Spleen (tissue), 11 donors: Measurements from ENCODE around the gene NPAS2. TPM values are rescaled to one million over a fixed set of nuclear protein-coding genes. Genes with fewer than 3 reads are reported as not detected.

ENCODE experiments used
- DNase-seq: peaks from one replicate; pipeline ENCODE4 v3.0.0-alpha.2; 2020
- H3K27ac ChIP-seq, 8 donors: fragments of 200-600 bp; sonication (generic) in 7 of 8; 1 replicate in 4 of 8; 2 replicates in 4 of 8; pipeline versions ENCODE4 v1.5.0 to v1.8.0; 2016 to 2021; ENCODE audit warnings: inconsistent platforms in 4 of 8, mild to moderate bottlenecking in 4 of 8, moderate library complexity in 1 of 8
- H3K27me3 ChIP-seq, 7 donors: fragments of 200-600 bp; sonication (generic) in 6 of 7; replicated peaks in 1 of 7; 1 replicate in 4 of 7; 2 replicates in 3 of 7; pipeline versions ENCODE4 v1.5.0 to v1.8.0; 2016 to 2021; ENCODE audit warnings: inconsistent platforms in 3 of 7, mild to moderate bottlenecking in 1 of 7
- H3K36me3 ChIP-seq, 6 donors: fragments of 200-600 bp; sonication (generic) in 5 of 6; 1 replicate in 4 of 6; 2 replicates in 2 of 6; pipeline versions ENCODE4 v1.5.0 to v1.8.0; 2016 to 2021; ENCODE audit warnings: inconsistent platforms in 2 of 6
- H3K4me1 ChIP-seq, 6 donors: fragments of 200-600 bp; sonication (generic) in 5 of 6; 1 replicate in 3 of 6; 2 replicates in 3 of 6; pipeline versions ENCODE4 v1.5.0 to v1.8.0; 2016 to 2021; ENCODE audit warnings: inconsistent platforms in 3 of 6
- H3K4me3 ChIP-seq, 8 donors: fragments of 200-600 bp; sonication (generic) in 7 of 8; 1 replicate in 4 of 8; 2 replicates in 4 of 8; pipeline versions ENCODE4 v1.5.0 to v1.8.0; 2016 to 2021; ENCODE audit warnings: inconsistent platforms in 4 of 8, mild to moderate bottlenecking in 4 of 8, moderate library complexity in 2 of 8
- H3K9me3 ChIP-seq, 8 donors: fragments of 200-600 bp; sonication (generic) in 7 of 8; 1 replicate in 4 of 8; 2 replicates in 4 of 8; pipeline versions ENCODE4 v1.5.0 to v1.8.0; 2016 to 2021; ENCODE audit warnings: inconsistent platforms in 4 of 8
- CTCF ChIP-seq, 11 experiments: fragments of 200-600 bp in 7 of 11; fragments of 450-650 bp in 4 of 11; sonication (generic) in 4 of 11; IDR thresholded peaks in 8 of 11; conservative IDR thresholded peaks in 3 of 11; 1 replicate in 7 of 11; 2 replicates in 4 of 11; pipeline versions ENCODE4 v1.4.0 to v1.8.0; 2016 to 2021; ENCODE audit warnings: antibody characterized with exemption in 11 of 11, inconsistent platforms in 4 of 11, mild to moderate bottlenecking in 1 of 11
- POLR2A ChIP-seq, 3 donors: fragments of 450-650 bp; IDR thresholded peaks; one replicate each; pipeline ENCODE4 v1.5.1; 2017; ENCODE audit warnings: antibody characterized with exemption in 3 of 3, mild to moderate bottlenecking in 1 of 3
- POLR2AphosphoS5 ChIP-seq, 3 donors: sonication (generic); formaldehyde crosslinking; IDR thresholded peaks; one replicate each; pipeline ENCODE4 v1.5.1; 2017; ENCODE audit warnings: antibody characterized with exemption in 3 of 3
- WGBS, 5 donors: extraction: QIAGEN DNeasy Blood & Tissue Kit in 3 of 5; methylation state at CpG; one replicate each; pipeline versions ENCODE4 v1.1.5 to v1.1.7; 2013 to 2018; 5-methylcytosine and 5-hydroxymethylcytosine counted together
- intact Hi-C: fragments of 100-400 bp; cut with DNase I; formaldehyde crosslinking; loops from one replicate; pipeline ENCODE4 v1.15.0; 2023; ENCODE audit warnings: low total_unique reads
- polyA plus RNA-seq, 3 donors: library from polyadenylated mRNA; stranded (reverse); fragments of 200-250 nt; gene quantifications; one replicate each; pipeline ENCODE4 v1.2.1, GENCODE V29; 2013
- total RNA-seq, 7 donors: library from RNA; depleted of rRNA in 3 of 7; stranded (reverse); fragments of >200 nt in 3 of 7; fragmentation: NEBNext Ultra II Directional in 4 of 7; extraction: Animal tissue kit (Norgen Biotek cat#: 25700) in 4 of 7; gene quantifications; one replicate each; pipeline versions ENCODE4 v1.1.0 to v1.2.1, GENCODE V29; 2016 to 2021
- donor health status: healthy with polysubstance abuse.
- donor health status: DM: no; HTN: no; CAD: no; lungs with moderate emphysema.
- donor health status: DM: no; HTN: no; CAD: no.
- donor health status: Bipolar disorder and iron deficiency.
- donor health status: healthy.
- donor health status: DM: no; HTN: no; CAD: no.
- donor health status: DM: yes; HTN: yes; CAD: no.

NPAS2 gene
- total and polyA plus RNA-seq, 10 donors, result 2.4 to 24.1 (median 8.4) TPM

GRCh38 chr2:100855084-100855483 lies 35.1 kb downstream of the NPAS2 start:
- intact Hi-C loops, result no loop called here
- TF ChIP-seq POLR2AphosphoS5 (IDR thresholded peaks at IDR 0.05), result no peak
- TF ChIP-seq CTCF (IDR thresholded peaks at IDR 0.05 in 8 of 11, conservative IDR thresholded peaks at IDR 0.05 in 3 of 11), result no peak
- no peak for TF ChIP-seq POLR2A (IDR thresholded peaks at IDR 0.05)
- Histone ChIP-seq H3K4me1 (peaks cover 0 to 13% (median 0%) of the 10 kb centered on the region in 6 donors), H3K36me3 (no peaks in the 10 kb centered on the region), H3K27ac (no peak overlapping the region), H3K27me3 (no peaks in the 10 kb centered on the region), H3K9me3 (no peaks in the 10 kb centered on the region), H3K4me3 (no peak overlapping the region)
- no peak for DNase-seq
- WGBS, 5 donors, result 93 to 98% (median 94%) methylated on average over 7 of the region's 7 CpGs

DNA sequence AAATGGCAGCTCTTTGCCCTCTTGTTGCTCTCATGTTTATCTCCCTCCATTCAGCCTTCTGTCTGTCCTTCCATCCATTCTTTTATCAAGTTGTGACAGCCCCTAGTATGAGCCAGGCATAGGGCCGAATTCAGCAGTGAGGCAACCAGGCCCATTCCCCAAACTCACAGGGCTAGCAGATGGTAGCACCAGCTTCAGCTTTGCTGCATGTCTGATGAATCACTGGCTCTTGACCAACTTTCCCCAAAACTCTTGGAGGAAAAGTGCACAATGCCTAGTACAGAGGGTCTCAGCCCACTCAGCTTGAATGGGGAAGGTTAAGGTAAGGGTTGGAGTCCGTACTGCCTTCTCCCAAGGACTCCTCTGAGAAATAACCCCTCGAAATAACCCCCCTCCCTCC lies 35.7 kb downstream of the NPAS2 start:
- 74 to 95% (median 90%) methylated on average over 3 of the region's 3 CpGs for WGBS, 5 donors
- no peak for DNase-seq
- Histone ChIP-seq H3K4me3 (no peak overlapping the region), H3K27ac (no peak overlapping the region), H3K36me3 (no peaks in the 10 kb centered on the region), H3K27me3 (no peaks in the 10 kb centered on the region), H3K4me1 (peaks cover 0 to 13% (median 0%) of the 10 kb centered on the region in 6 donors), H3K9me3 (no peaks in the 10 kb centered on the region)
- intact Hi-C loops, result no loop called here
- no peak for TF ChIP-seq CTCF (IDR thresholded peaks at IDR 0.05 in 8 of 11, conservative IDR thresholded peaks at IDR 0.05 in 3 of 11)
- no peak for TF ChIP-seq POLR2A (IDR thresholded peaks at IDR 0.05)
- TF ChIP-seq POLR2AphosphoS5 (IDR thresholded peaks at IDR 0.05), result no peak

- 80 to 90% (median 88%) methylated on average over 8 of the region's 8 CpGs for WGBS, 5 donors
- Histone ChIP-seq H3K4me1 (peaks cover 0 to 13% (median 0%) of the 10 kb centered on the region in 6 donors), H3K27ac (no peak overlapping the region), H3K36me3 (no peaks in the 10 kb centered on the region), H3K4me3 (no peak overlapping the region), H3K9me3 (no peaks in the 10 kb centered on the region), H3K27me3 (no peaks in the 10 kb centered on the region)
- TF ChIP-seq POLR2A (IDR thresholded peaks at IDR 0.05), result no peak
- intact Hi-C loops, result no loop called here
- DNase-seq, result no peak
Measured at GRCh38 chr2:100856732-100857131, 36.8 kb downstream of the NPAS2 start.

GRCh38 chr2:100857341-100857740 lies 37.4 kb downstream of the NPAS2 start:
- 84 to 93% (median 88%) methylated on average over 6 of the region's 6 CpGs for WGBS, 5 donors
- Histone ChIP-seq H3K9me3 (no peaks in the 10 kb centered on the region), H3K4me3 (no peak overlapping the region), H3K27ac (peak overlapping the region in 1 of 8 donors; percentile 27), H3K4me1 (peaks cover 0 to 13% (median 0%) of the 10 kb centered on the region in 6 donors), H3K27me3 (no peaks in the 10 kb centered on the region), H3K36me3 (no peaks in the 10 kb centered on the region)
- TF ChIP-seq POLR2AphosphoS5 (IDR thresholded peaks at IDR 0.05), result no peak
- DNase-seq, result no peak
- intact Hi-C loops, result no loop called here

- Histone ChIP-seq H3K9me3 (no peaks in the 10 kb centered on the region), H3K4me1 (peaks cover 0 to 13% (median 0%) of the 10 kb centered on the region in 6 donors), H3K4me3 (no peak overlapping the region), H3K36me3 (no peaks in the 10 kb centered on the region), H3K27me3 (no peaks in the 10 kb centered on the region), H3K27ac (peak overlapping the region in 1 of 8 donors; percentile 27)
- no peak for TF ChIP-seq CTCF (IDR thresholded peaks at IDR 0.05 in 8 of 11, conservative IDR thresholded peaks at IDR 0.05 in 3 of 11)
- TF ChIP-seq POLR2A (IDR thresholded peaks at IDR 0.05), result no peak
- TF ChIP-seq POLR2AphosphoS5 (IDR thresholded peaks at IDR 0.05), result no peak
- WGBS, 5 donors, result 77 to 91% (median 81%) methylated on average over 3 of the region's 3 CpGs
- DNase-seq, result no peak
- intact Hi-C loops, result no loop called here
Measured at GRCh38 chr2:100857915-100858314, 38.0 kb downstream of the NPAS2 start.
